Mononuclear cell (primary cell): Measurements from ENCODE around the gene MYD88. TPM values are rescaled to one million over a fixed set of nuclear protein-coding genes. Genes with fewer than 3 reads are reported as not detected.

Source experiments
- H3K27me3 ChIP-seq: 2 replicates; pipeline ENCODE4 v1.6.0; 2011; ENCODE audit warnings: low read length, control low read depth; ENCODE audit not compliant: insufficient read depth
- H3K4me1 ChIP-seq: 2 replicates; pipeline ENCODE4 v1.5.1; 2011; ENCODE audit warnings: mild to moderate bottlenecking, low read length, control low read depth; ENCODE audit not compliant: insufficient read depth
- H3K4me3 ChIP-seq: 2 replicates; pipeline ENCODE4 v1.5.1; 2011; ENCODE audit warnings: mild to moderate bottlenecking, low read length, moderate library complexity
- H3K9me3 ChIP-seq: 2 replicates; pipeline ENCODE4 v1.5.1; 2011; ENCODE audit warnings: low read depth, mild to moderate bottlenecking, control low read depth, low read length
- total RNA-seq: library from RNA; depleted of rRNA; stranded (reverse); fragments of >200 nt; gene quantifications from one replicate; pipeline ENCODE4 v1.2.3, GENCODE V29; 2012

MYD88 gene
- total RNA-seq, 1 donor: 23.1 TPM

DNA sequence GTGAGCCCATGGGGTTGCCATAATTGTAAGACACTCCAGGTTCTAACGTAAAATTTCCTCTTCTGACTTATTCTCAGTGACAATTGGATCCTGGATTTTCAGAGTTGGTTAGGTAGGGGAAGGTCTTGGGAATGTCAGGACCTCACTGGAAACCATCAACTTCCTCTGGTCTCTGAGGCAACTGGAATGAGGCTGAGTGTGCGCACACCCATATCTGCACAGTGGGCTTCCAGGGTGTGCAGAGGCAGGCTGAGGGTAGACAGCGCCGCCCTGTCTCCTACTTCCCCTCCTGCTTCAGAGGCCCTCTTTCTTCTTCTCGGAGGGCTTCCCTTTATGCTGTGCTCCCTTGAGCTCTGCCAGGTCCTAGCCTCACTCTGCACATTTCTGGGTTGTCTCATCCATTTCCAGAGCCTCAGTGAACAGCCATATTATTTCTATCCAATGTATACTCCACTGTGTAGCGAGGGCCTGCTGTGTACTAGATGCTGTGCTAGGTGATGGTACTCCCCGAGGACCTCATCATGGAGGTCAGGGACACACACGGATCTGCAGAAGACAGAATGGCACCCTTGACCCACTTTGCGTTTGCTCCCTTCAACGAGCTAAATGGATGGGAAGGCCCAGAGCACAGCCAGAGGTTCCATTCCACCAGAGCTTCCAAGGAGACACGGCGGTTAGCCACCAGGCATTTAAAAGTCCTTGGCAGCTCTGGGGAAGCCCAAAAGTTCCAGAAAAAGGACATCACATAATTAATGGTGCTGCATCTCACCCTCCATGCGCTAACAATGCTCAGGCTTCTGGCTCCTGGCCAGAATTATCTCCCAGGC, 19.8 kb upstream of the MYD88 start:
- Histone ChIP-seq H3K4me1 (no peaks in the 10 kb centered on the region), H3K9me3 (no peaks in the 10 kb centered on the region), H3K4me3 (no peak overlapping the region), H3K27me3 (no peaks in the 10 kb centered on the region)

DNA sequence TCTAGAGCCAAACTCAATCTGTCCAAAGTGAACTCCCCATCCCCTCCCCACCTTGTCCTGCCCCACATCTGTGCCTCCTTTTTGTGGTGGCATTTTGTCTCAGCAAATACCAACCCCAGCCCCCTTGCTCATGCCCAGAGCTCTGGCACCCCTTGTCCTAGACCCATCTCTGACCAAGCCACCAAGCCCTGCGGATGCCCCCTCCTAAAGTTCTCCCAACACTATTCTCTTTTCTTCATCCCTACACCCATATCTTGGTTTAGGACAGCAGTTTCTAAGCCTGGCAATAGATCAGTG, 19.3 kb upstream of the MYD88 start:
- Histone ChIP-seq H3K4me3 (no peak overlapping the region), H3K27me3 (no peaks in the 10 kb centered on the region), H3K9me3 (no peaks in the 10 kb centered on the region), H3K4me1 (no peaks in the 10 kb centered on the region)

DNA sequence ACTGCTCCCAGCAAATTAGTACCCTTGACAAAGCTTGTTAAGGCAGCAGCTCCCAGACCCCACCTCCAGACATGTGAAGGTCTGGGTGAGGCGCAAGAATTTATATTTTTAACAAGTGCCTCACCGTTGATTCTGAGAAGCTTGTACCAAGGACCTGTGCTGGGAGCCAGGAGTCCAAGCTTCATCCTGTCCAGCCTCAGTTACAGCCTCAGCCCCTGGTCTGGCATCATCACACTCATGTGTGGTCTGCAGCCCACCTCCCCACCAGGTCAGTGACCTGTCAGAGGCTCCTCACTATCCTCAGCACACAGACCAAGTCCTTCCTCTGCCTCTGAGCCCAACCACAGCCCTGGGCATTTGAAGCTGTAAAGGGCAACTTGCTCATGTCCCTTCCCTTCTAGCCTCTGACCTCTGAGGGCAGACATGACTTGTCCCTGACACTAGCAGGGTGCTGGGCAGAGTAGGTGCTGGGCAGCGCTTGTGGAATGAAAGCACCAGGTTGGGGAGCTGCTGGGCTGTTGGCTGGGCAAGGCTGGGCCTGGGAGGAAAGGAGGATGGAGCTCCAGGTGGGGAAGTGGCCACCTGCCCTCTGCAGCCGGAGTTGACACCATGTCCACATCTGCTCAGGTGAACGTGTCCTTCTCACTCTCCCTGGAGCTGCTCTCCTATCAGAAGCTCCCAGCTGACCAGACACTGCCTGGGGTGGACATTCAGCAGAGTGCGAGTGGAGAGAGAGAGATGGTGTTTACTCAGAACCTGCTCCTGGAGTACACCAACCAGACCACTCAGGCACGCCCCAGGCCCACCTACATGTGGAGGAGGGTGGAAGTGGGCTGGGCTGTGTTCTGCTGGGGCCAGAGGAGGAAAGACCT, 18.4 kb upstream of the MYD88 start:
- no peaks in the 10 kb centered on the region for H3K9me3 ChIP-seq
- no peaks in the 10 kb centered on the region for H3K4me1 ChIP-seq
- H3K27me3 ChIP-seq: no peaks in the 10 kb centered on the region
- no peak overlapping the region for H3K4me3 ChIP-seq

GRCh38 chr3:38120693-38121450, 17.6 kb upstream of the MYD88 start:
- H3K4me3 ChIP-seq: no peak overlapping the region
- no peaks in the 10 kb centered on the region for H3K9me3 ChIP-seq
- no peaks in the 10 kb centered on the region for H3K4me1 ChIP-seq
- no peaks in the 10 kb centered on the region for H3K27me3 ChIP-seq

DNA sequence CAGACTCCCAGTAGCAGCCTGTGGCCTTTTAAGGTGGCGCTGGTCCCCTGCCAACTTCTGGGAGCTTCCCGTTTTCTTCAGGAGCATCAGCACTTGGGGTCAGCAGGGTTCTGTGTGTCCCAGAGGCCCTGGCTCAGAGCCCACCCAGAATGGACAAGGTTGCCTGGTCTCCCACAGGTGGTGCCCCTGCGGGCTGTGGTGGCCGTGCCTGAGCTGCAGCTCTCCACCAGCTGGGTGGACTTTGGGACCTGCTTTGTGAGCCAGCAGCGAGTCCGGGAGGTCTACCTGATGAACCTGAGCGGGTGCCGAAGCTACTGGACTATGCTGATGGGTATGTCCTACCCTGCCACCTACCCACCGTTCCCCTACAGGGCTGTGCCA, 17.0 kb upstream of the MYD88 start:
- no peaks in the 10 kb centered on the region for H3K9me3 ChIP-seq
- H3K4me3 ChIP-seq: no peak overlapping the region
- no peaks in the 10 kb centered on the region for H3K4me1 ChIP-seq
- no peaks in the 10 kb centered on the region for H3K27me3 ChIP-seq

DNA sequence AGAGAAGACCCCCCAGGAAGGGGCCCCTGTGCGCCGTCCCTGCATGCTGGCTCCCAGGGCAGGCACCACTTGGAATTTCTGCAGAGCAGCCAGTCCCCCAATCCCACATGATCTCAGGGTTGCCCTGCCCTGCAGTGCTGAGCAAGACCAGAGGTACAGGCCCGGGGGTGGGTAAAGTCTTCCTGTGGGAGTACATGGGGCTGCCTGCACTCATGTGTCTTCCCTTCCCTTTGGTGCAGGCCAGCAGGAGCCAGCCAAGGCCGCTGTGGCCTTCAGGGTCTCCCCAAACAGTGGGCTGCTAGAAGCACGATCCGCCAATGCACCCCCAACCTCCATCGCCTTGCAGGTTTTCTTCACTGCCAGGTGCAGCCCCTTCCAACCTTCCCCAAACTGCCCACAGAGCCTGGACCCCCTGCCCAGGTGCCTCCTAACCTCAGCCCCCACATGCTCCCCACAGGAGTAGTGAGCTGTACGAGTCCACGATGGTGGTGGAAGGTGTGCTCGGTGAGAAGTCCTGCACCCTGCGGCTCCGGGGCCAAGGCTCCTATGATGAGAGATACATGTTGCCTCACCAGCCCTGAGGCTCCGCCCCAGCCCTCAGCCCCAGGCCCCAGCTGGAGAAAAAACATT, 16.5 kb upstream of the MYD88 start:
- H3K4me1 ChIP-seq: no peaks in the 10 kb centered on the region
- no peaks in the 10 kb centered on the region for H3K27me3 ChIP-seq
- no peak overlapping the region for H3K4me3 ChIP-seq
- no peaks in the 10 kb centered on the region for H3K9me3 ChIP-seq

DNA sequence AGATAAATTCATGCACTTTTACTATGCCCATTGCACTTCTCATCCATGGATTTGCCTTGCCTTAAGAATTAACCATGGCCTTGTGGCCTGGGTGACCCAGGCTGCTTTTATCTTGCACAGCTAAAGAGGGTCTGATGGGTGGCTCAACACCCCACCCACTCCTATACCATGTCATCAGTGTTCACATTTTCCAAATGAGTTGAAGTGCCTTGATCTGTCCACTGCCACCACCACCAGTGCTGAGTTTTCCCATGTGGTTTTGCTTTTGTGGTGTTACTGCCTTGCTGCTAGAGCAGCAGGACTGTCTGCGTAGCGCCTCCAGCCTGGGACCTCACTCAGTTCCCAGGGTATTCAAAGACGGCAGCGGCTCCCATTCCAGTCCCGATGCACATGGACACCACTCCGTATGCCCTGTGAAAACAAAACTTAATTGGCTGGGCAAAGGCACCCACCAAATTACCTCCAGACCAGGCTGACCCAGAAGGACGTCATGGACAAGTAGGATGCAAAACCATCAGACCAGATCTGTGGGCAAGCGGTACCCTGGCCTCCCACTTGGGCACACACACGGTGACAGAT, 15.7 kb upstream of the MYD88 start:
- Histone ChIP-seq H3K27me3 (no peaks in the 10 kb centered on the region), H3K4me1 (no peaks in the 10 kb centered on the region), H3K9me3 (no peaks in the 10 kb centered on the region), H3K4me3 (no peak overlapping the region)

DNA sequence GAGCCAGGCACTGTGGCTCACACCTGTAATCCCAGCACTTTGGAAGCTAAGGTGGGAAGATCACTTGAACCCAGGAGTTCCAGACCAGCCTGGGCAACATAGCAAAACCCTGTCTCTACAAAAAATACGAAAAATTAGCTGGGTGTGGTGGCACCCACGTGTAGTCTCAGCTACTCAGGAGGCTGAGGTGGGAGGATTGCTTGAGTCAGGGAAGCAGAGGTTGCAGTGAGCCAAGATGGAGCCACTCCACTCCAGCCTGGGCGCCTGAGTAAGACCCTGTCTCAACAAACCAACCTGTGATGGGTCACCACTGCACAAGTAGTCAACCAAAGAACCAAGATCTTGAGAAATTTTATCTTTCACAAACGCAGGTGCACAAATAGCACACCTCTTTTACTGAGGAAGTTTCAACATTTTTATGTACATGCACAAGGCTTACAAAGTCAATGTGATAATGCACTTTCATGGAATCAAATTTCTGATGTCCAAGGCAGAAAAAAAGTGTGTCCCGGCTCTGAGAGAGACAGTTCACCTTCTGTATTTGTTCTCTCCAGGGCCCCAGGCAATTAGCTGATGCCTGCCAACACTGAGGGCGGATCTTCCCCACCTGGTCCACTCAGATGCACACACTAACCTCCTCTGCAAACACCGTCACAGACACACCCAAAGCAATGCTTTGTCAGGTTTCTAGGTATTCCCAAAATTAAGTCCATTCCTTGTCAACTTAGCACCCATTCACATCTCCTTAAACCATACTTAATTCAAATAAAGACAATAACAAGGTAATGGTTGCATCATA, 13.9 kb upstream of the MYD88 start:
- Histone ChIP-seq H3K4me1 (no peaks in the 10 kb centered on the region), H3K9me3 (no peaks in the 10 kb centered on the region), H3K4me3 (no peak overlapping the region), H3K27me3 (no peaks in the 10 kb centered on the region)

DNA sequence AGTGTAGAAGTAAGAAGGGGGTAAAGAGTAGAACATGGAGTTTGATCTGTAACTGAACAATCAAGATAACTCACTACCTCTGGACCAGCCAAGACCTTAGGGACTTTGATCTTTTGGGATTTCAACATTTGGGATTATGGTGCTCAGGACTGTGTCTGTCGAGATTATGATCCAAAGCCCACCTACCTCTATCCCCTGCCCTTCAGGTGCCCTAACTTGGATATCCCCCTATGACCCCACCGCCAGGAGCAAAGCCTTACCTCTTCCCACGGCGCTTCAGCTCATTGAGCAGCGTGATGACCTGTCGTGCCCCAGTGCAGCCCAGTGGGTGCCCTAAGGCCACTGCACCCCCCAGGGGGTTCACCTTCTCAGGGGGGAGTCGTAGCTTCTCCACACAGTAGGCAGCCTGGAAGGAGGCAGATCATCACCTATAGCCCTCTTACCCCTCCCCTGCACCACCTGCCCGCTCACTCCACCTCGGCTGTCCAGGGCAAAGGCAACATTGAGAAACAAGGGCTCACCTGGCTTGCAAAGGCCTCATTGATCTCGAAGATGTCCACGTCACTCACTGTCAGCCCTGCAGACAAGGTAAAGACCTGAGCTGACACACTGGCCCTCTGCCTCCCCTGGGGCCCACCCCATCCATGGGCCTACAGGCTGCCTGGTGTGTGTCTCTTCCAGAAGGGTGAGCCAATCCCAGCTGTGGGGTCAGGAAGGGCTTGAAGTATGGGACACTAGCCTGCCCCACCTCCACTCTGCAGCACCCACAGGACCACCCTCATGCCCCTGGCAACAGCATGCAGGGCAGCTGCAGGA, 12.9 kb upstream of the MYD88 start:
- H3K9me3 ChIP-seq: no peaks in the 10 kb centered on the region
- H3K4me3 ChIP-seq: no peak overlapping the region
- no peaks in the 10 kb centered on the region for H3K4me1 ChIP-seq
- no peaks in the 10 kb centered on the region for H3K27me3 ChIP-seq

DNA sequence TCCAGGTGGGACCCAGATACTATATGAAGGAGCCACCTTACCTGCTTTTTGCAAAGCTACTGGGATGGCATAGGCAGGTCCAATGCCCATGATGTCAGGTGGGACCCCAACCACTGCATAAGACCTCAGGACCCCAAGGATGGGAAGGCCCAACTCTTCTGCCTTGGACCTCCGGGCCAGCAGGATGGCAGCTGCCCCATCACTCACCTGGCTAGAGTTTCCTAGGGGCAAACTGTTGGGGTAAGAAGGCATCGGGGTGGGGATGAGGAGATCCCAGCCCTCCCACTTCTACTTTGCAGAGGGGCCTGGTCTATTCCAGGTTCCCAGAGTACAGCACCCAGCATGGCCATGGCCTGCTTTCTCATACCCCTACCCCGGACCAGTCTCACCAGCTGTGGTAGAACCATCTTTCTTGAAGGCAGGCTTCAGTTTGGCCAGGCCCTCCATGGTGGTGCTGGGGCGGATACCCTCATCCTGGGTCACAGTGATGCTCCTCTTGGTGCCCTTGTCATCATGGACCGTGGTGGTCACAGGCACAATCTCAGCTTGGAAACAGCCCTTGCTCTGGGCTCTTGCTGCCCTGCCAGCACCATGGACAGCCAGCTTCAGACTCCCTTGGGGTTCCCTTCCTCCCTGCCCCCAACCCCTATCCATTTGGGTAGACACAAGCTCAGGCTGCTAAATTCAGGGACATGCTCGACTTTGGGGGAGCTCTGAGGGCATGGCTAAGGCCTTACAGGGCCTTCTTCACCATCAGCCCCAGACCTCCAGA, 12.2 kb upstream of the MYD88 start:
- no peaks in the 10 kb centered on the region for H3K9me3 ChIP-seq
- H3K27me3 ChIP-seq: no peaks in the 10 kb centered on the region
- no peak overlapping the region for H3K4me3 ChIP-seq
- H3K4me1 ChIP-seq: no peaks in the 10 kb centered on the region

DNA sequence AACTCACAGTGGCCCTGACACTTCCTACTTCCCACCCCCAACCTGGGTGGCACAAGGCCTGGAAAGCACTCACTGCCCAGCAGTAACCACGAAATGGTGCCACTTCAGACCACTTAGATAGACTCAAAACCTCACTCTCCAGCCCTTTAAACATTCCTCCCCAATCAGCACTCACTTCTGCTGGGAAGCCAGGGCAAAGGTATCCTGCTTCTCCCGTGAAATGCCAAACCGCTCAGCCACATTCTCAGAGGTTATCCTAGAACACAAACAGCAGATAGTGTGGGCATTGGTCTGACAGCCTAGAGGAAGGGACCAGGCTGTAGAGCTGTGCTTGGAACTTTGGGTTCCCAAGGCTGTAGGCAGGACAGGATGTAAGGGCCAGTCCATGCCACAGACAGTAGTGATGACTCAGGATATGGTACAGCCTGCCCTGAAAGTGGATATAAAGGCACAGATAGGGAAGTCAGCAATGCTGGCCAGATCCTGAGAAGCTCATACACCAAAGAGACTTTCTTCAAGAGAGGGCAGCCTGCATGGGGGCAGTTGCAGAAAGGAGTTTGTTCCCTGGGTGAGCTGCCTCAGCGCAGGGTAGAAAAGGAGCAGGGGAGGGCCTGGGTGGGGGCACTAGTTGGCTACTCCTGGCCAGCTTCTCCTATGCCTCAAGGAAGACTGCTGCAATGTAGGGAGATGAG, 10.7 kb upstream of the MYD88 start:
- Histone ChIP-seq H3K27me3 (no peaks in the 10 kb centered on the region), H3K9me3 (no peaks in the 10 kb centered on the region), H3K4me3 (no peak overlapping the region), H3K4me1 (peaks cover 3% of the 10 kb centered on the region)

DNA sequence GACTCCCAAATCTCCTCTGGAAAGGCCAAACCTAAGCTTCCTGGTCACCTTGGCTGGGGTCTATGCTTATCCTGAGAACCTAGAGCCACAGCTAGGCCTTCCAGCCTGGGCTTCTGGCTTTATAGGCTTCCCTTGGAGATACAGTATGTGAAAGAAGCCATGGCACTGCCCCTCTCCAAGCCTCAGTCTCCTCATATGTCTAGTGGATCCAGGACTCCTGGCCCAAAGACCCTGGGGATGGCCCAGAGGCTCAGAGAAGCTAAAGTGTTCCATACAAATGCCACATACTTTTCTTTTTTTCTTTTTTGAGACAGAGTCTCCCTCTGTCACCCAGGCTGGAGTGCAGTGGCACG, 10.2 kb upstream of the MYD88 start:
- no peaks in the 10 kb centered on the region for H3K27me3 ChIP-seq
- no peak overlapping the region for H3K4me3 ChIP-seq
- peaks cover 7% of the 10 kb centered on the region for H3K4me1 ChIP-seq
- H3K9me3 ChIP-seq: no peaks in the 10 kb centered on the region
